ENCODE measurements around the gene GLE1.

Gene GLE1

GRCh38 chr9:128504485-128505413, at the start of gene GLE1 (continued):
- TF ChIP-seq ZBTB10 (tag by site-specific recombination; IDR thresholded peaks at IDR 0.05) (peak; percentile 76; the same call in 1 of the 2 replicates), ZNF585B (tag by site-specific recombination; IDR thresholded peaks at IDR 0.05) (no peak), KLF7 (tag by site-specific recombination; IDR thresholded peaks at IDR 0.05; ENCODE audit: borderline replicate concordance) (no peak), ZSCAN18 (tag by site-specific recombination; IDR thresholded peaks at IDR 0.05) (no peak), RBAK (tag by site-specific recombination; IDR thresholded peaks at IDR 0.05) (no peak), ZNF785 (tag by site-specific recombination; IDR thresholded peaks at IDR 0.05) (no peak), ZNF221 (tag by site-specific recombination; IDR thresholded peaks at IDR 0.05; ENCODE audit: borderline replicate concordance) (no peak), ZNF580 (tag by site-specific recombination; IDR thresholded peaks at IDR 0.05) (0 out of 2 replicates have a peak, but pooled peaks have one; percentile 14), ZNF416 (tag by site-specific recombination; IDR thresholded peaks at IDR 0.05) (no peak), GLIS2 (tag by site-specific recombination; IDR thresholded peaks at IDR 0.05) (peak; percentile 73), ZBTB11 (tag by site-specific recombination; conservative IDR thresholded peaks at IDR 0.05; ENCODE audit: low read depth) (peak; percentile 41), ZBTB21 (tag by site-specific recombination; IDR thresholded peaks at IDR 0.05) (no peak), ZNF600 (tag by site-specific recombination; IDR thresholded peaks at IDR 0.05) (no peak; the same call in 1 of the 2 replicates), KLF17 (tag by site-specific recombination; IDR thresholded peaks at IDR 0.05) (peak; percentile 43; the same call in 1 of the 2 replicates), ZNF707 (tag by site-specific recombination; IDR thresholded peaks at IDR 0.05) (no peak), ZNF23 (tag by site-specific recombination; IDR thresholded peaks at IDR 0.05; ENCODE audit: borderline replicate concordance) (no peak), BCL11B (tag by site-specific recombination; IDR thresholded peaks at IDR 0.05; ENCODE audit: low read depth) (peak; percentile 27; the same call in 1 of the 2 replicates), SCRT1 (tag by site-specific recombination; IDR thresholded peaks at IDR 0.05; ENCODE audit: borderline replicate concordance) (0 out of 2 replicates have a peak, but pooled peaks have one; percentile 33), ZSCAN30 (tag by site-specific recombination; IDR thresholded peaks at IDR 0.05) (0 out of 2 replicates have a peak, but pooled peaks have one; percentile 24), HOXC10 (CRISPR knock-in tag; IDR thresholded peaks at IDR 0.05) (0 out of 2 replicates have a peak, but pooled peaks have one; percentile 59), SETDB1 (IDR thresholded peaks at IDR 0.05; ENCODE audit: insufficient read length, low read length) (no peak), ZEB2 (tag by site-specific recombination; IDR thresholded peaks at IDR 0.05) (peak; percentile 41; the same call in 1 of the 2 replicates)
- TF ChIP-seq, protein P1, sequence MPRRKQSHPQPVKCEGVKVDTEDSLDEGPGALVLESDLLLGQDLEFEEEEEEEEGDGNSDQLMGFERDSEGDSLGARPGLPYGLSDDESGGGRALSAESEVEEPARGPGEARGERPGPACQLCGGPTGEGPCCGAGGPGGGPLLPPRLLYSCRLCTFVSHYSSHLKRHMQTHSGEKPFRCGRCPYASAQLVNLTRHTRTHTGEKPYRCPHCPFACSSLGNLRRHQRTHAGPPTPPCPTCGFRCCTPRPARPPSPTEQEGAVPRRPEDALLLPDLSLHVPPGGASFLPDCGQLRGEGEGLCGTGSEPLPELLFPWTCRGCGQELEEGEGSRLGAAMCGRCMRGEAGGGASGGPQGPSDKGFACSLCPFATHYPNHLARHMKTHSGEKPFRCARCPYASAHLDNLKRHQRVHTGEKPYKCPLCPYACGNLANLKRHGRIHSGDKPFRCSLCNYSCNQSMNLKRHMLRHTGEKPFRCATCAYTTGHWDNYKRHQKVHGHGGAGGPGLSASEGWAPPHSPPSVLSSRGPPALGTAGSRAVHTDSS (tag by site-specific recombination; IDR thresholded peaks at IDR 0.05): no peak
- TF ChIP-seq, protein P2, sequence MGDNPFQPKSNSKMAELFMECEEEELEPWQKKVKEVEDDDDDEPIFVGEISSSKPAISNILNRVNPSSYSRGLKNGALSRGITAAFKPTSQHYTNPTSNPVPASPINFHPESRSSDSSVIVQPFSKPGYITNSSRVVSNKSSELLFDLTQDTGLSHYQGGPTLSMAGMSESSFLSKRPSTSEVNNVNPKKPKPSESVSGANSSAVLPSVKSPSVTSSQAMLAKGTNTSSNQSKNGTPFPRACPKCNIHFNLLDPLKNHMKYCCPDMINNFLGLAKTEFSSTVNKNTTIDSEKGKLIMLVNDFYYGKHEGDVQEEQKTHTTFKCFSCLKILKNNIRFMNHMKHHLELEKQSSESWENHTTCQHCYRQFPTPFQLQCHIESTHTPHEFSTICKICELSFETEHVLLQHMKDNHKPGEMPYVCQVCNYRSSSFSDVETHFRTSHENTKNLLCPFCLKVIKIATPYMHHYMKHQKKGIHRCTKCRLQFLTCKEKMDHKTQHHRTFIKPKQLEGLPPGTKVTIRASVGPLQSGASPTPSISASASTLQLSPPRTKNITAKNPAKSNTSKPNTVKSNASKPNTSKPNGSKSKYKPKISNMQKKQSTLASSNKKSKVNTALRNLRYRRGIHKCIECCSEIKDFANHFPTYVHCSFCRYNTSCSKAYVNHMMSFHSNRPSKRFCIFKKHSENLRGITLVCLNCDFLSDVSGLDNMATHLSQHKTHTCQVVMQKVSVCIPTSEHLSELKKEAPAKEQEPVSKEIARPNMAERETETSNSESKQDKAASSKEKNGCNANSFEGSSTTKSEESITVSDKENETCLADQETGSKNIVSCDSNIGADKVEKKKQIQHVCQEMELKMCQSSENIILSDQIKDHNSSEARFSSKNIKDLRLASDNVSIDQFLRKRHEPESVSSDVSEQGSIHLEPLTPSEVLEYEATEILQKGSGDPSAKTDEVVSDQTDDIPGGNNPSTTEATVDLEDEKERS (tag by site-specific recombination; IDR thresholded peaks at IDR 0.05): no peak

All from HEK293 (cell line).